ENCODE results near the gene SLC35E2B.
"Not testable (repeated sequence)": the region's sequence is repeated elsewhere in the genome, so short reads cannot be mapped to it uniquely, and the experiment has no call there.

Gene SLC35E2B

DNA sequence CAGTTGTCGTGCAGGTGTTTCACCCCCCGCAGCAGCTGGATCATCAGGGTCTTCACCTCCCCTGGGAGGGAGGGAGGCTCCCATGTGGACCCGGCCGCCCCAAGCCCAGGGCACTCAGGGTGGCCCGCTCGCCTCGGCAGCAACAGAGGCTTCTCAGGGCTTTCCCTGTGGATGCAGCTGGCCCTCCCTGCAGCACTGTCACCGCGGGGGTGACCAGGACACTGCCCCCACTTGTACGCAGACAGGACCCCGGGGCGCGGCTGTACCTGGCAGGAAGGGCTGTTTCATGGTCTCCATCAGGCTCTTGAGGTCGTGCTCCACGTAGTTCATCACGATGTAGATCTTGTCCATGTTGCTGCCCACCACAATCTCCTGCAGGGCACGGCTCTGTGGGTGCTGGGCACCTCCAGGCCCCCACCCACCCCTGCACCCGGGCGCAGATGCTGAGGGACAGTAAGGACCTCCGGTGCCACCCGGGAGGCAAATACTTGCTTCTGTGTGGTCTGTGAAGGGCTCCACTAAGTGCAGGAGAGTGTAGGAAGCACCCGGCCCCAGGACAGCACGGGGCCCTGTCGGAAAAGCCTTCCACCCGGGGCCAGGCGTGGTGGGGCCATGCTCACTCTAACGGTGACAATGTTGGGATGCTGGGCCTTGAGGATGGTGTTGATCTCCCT is 11.8 kb upstream of the SLC35E2B start:
- not testable (repeated sequence) for DNase-seq (ENCODE audit: low read depth in 1 of 2, low spot score in 1 of 2)

DNA sequence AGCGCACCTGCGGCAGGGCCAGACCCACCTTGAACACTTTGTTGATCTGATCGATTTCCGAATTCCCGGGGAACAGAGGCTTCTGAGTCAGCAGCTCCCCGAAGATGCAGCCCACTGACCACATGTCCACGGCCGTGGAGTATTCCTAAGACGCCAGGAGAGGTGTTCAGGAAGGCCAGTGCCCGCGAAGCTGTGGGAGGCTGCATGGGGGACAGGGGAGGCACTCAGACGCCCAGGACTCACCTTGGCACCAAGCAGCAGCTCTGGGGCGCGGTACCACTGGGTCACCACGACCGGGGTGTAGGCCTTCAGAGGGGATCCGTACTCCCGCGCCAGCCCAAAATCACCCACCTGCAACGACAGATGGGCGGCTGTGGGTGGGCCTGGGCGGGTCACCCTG is 11.2 kb upstream of the SLC35E2B start:
- DNase-seq (ENCODE audit: low read depth in 1 of 2, low spot score in 1 of 2): no peak

DNA sequence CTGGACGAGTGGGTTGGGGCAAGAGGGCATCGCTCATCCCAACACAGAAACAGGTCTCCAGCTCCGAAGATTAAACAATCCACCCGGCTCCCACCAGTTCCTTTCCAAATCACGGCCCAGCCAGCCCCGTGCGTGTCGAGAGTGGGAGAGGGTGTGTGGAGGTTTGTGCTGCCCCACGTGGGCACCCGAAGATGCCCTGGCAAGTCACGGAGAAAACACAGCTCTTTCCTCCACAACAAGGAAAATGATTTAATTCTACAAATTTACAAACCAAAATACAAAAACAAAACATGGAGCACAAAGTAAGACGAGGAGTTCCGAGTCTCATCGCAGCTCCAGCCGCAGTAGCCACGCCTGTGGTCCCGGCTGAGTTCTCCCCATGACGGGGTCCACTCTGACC is 9.9 kb upstream of the SLC35E2B start:
- not testable (repeated sequence) for DNase-seq (ENCODE audit: low read depth in 1 of 2, low spot score in 1 of 2)

DNA sequence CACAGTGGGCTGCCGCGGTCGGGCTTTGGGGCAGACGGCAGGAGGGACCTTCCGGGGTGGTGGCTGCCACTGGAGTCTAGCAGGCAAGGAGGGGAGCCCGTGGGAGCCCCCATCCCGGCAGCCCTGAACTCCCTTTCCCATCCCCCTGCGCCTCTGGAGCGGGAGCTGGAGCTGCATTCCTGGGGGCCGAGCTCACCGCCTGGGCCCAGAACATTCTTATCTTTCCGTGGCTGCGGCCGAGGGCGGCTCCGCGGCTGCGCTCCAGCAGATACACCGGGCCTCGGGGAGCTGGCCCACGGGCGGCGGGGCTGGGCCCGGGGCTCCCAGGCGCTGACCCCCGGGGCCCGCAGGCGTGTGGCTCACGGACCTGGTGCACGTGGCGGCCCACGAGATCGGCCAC is 8.0 kb upstream of the SLC35E2B start:
- DNase-seq (ENCODE audit: low read depth in 1 of 2, low spot score in 1 of 2): not testable (repeated sequence)

DNA sequence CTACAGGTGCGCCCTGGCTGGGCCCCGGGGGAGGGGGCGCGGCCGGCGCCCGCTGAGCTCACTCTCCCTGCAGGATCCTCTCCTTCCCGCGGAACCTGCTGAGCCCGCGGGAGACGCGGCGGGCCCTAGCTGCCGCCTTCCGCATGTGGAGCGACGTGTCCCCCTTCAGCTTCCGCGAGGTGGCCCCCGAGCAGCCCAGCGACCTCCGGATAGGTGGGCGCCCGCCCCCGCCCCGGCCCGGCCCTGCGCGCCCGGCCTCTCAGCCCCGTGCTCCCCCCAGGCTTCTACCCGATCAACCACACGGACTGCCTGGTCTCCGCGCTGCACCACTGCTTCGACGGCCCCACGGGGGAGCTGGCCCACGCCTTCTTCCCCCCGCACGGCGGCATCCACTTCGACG is 7.5 kb upstream of the SLC35E2B start:
- not testable (repeated sequence) for DNase-seq (ENCODE audit: low read depth in 1 of 2, low spot score in 1 of 2)

DNA sequence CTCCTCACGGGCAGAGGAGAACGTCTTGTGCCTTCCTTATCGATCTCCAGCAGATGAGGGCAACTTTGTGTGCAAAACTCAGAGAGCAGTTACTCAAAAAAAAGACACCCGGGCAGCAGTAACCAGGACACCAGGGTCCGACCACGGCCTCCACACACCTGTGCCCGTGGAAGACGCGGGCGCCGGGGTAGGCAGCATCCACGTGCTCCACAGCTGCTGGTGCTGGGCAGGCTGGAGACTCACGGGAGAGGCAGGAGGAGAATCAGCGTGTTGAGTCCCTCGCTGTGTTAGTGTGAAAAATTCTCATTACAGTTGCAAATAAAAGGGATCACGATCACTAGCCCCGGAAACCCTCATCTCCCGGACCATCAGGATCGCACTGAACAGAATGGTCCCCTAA is 6.5 kb upstream of the SLC35E2B start:
- DNase-seq (ENCODE audit: low read depth in 1 of 2, low spot score in 1 of 2): not testable (repeated sequence)

DNA sequence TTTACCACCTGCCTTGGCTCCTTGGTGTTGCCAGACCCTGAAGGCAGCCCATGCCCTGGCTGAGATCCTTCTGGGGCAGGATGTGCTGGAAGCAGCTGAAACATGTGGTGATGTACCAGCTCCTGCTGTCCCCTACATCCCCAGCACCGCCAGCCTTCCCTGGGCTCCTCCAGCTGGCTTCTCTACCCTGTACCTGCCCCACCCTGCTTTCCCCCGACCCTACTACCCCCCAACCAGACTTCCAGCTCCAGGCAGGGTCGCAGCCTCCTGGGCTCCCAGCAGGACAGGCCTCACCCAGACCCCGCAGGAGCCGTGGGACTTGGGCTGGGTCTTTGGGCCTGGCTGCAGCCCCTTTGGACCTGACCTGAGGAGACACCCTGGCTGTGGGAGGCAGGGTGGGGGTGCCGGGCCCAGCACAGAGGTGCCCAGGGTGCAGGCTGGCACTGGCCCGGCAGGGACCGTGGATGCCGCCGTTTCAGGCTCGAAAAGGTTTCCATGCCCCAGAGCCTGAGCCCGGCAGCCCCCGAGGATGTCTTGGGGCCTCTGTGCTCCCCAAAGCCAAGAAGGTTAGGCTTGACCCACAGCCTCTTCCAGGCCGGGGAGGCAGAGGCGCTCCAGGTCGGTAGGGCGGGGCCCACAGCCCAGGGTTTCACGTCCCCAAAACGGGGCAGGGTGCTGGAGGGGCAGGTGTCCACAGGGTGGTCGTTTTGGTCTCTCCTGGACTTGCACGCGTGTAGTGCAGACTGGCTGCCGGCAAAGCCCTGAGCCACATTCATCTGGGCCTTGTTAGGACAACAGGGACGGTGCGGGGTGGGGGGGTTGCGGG is 5.0 kb upstream of the SLC35E2B start:
- DNase-seq (ENCODE audit: low read depth in 1 of 2, low spot score in 1 of 2): not testable (repeated sequence)

DNA sequence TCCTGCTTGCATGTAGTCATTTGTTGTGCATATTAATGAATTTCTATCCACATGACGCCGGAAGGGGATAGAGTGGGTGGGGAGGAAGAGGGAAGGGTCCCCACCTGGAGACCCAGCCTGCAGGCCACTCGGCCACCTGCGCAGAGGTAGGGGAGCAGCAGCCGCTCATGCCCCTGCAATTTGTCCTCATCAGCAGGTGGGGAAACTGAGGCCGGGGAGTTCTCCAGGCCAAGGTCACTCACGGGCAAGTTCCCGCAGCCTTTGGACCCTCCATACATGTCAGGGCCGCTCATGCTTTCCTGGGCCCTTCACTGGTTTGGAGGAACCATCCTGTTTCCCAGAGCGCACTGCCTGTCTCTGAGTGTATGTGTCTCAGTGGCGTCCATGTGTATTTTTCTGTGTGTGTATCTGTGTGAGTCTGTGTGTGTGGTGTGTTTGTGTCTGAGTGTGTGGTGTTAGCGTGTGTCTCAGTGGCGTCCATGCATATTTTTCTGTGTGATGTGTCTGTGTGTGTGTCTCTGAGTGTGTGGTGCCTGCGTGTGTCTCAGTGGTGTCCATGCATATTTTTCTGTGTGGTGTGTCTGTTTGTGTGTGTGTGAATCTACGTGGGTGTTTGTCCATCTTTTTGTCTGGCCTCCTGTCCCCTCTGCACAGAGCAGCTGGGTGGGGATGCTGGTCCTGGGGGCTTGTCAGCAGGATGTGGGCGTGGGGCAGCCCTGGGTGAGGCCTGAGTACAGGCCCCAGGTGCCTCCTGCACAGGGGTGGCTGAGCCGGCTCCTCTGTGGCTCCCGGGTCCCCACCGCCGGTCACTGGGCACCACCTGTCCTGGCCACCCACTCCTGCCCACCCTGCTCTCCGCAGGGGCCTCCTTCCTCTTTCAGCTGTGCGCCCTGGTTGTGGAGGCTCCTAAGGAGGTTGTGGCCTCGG is 4.1 kb upstream of the SLC35E2B start:
- not testable (repeated sequence) for DNase-seq (ENCODE audit: low read depth in 1 of 2, low spot score in 1 of 2)

DNA sequence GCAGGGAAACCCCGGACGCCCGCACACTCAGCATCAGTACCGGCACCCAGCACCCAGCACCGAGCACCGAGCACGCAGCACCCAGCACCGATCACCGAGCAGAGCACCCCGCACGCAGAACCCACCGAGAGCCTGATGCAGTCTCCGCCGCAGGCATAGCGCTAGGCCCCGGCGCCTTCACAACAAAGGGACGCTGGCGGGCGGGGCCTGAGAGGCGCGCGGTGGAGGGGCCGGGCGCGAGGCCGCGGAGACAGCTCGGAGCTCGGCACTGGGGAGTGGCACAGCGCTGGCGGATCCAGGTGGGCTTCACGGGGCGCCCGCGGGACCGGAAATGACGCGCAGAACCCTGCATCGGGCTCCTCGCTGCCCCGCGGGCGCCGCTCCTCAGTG is 276 bp downstream of the SLC35E2B start:
- peak in 1 of 2 donors; percentile 75 for DNase-seq (ENCODE audit: low read depth in 1 of 2, low spot score in 1 of 2)

DNA sequence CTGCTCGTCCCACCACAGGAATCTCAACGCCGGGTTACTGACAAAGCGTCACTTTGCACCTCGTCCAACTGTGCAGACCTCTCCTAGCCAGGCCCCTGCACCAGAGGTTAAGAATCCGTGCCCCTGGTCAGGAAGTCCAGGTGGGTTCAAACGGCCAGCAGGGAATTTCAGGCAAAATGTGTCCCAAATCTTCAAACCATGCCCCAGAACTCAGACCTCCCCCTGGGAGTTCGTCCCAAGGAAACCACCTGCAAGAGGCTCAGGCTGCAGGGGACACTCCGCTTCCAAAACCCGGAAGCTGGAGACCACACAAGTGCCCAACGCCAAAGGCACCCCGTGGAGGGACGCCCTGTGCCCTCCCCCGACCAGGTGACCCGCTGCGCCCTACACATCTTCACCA is 1.2 kb downstream of the SLC35E2B start:
- not testable (repeated sequence) for DNase-seq (ENCODE audit: low read depth in 1 of 2, low spot score in 1 of 2)

DNA sequence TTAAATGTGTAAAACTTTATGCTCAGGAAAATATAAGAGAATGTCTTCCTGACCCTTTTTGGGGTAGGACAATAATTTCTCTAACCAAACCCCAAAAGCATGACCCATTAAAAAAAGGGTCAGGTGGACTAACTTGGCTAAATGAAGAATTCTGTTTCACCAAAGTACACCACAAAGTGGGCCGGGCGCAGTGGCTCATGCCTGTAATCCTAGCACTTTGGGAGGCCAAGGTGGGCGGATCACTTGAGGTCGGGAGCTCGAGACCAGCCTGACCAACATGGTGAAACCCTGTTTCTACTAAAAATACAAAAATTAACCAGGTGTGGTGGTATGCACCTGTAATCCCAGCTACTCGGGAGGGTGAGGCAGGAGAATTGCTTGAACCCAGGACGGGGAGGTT is 3.1 kb downstream of the SLC35E2B start:
- not testable (repeated sequence) for DNase-seq (ENCODE audit: low read depth in 1 of 2, low spot score in 1 of 2)

DNA sequence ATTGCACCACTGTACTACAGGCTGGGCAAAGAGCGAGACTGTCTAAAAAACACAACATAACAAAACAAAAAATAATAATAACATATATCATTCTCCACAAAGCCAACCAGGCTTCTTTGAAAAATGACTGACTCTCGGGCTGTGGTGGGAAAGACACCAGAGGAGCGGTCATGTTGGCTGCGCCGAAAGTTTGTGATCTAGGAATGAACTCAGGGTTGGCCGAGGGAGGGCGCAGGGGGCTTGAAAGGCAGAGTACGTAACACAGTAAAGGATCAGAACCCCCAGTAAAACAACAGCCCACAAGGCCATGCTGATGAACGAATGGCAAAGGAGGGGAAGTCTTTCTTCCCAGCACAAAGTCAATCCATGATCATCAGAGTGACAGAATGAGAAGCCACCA is 4.7 kb downstream of the SLC35E2B start:
- no peak for DNase-seq (ENCODE audit: low read depth in 1 of 2, low spot score in 1 of 2)

DNA sequence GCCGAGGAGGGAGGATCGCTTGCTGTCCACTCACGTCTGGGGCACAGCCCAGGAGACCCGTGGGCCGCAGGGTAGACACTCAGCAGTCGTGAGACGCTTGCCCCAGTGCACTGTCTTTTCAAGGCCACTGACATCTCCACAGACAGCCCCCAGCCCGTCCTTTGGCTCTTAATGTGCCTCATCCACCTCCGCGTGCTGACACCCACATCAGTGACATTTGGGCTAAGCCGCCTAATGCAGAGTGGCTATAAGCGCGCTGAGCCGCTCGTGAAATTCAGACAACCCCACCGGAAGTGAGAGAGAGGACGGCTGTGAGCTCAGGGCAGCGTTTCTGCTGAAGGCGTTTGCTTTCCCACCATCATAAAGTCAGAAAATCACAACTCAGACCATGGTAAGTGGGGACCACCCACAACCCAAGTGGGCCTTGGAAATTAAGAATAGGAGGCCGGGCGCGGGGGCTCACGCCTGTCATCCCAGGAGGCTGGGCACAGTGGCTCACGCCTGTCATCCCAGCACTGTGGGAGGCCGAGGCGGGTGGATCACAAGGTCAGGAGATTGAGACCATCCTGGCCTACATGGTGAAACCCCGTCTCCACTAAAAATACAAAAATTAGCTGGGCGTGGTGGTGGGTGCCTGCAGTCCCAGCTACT is 8.4 kb downstream of the SLC35E2B start:
- DNase-seq (ENCODE audit: low read depth in 1 of 2, low spot score in 1 of 2): no peak

DNA sequence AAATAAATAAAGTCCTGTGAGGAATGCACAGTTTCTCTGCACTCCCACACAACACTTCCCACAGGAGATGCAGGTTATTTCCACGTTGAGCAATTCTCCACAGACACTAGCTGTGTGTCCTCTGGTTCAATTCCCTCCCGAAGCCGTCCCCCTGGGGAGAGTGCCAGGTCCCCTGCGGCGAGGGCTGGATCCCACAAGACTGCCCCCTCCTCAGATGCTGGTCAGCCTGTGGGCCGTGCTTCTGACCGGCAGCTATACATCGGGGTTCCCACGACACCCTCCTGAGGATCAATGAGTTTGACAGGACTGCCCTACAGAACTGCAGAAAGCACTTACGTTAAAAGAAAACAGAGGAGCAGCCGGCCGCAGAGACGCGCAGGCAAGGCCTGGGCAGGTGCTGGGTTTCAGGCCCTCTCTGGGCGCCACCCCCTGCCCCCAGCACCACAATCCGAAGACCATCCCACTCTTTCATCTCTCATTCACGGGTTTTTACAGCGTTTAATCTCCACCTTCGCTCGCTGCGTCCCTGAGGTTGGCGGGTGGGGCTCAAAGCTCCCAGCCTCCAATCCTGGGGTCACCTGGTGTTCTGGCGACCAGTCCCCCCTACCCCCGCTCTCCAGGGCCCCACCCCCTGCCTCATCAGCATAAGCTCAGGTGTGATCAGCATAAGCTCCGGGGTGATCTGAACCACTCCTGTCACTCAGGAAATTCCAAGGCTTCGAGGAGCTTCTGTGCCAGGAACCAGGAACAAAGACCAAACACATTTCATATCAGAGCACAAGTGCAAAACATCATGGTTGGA is 9.3 kb downstream of the SLC35E2B start:
- DNase-seq (ENCODE audit: low read depth in 1 of 2, low spot score in 1 of 2): no peak

DNA sequence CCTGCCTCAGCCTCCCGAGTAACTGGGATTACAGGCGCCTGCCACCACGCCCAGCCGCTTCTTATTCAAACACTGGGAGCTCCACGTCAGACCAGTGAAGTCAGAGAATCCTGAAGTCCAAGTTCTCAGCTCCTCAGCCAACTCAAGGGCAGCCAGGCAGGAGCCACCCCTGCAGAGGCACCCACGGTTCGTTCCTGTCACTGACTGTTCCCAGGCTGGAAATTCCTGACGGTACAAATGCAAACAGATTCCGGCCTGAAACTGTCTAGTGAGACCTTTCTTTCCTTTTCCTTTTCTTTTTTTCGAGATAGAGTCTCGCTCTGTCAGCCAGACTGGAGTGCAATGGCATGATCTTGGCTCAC is 11.7 kb downstream of the SLC35E2B start:
- DNase-seq (ENCODE audit: low read depth in 1 of 2, low spot score in 1 of 2): no peak

DNA sequence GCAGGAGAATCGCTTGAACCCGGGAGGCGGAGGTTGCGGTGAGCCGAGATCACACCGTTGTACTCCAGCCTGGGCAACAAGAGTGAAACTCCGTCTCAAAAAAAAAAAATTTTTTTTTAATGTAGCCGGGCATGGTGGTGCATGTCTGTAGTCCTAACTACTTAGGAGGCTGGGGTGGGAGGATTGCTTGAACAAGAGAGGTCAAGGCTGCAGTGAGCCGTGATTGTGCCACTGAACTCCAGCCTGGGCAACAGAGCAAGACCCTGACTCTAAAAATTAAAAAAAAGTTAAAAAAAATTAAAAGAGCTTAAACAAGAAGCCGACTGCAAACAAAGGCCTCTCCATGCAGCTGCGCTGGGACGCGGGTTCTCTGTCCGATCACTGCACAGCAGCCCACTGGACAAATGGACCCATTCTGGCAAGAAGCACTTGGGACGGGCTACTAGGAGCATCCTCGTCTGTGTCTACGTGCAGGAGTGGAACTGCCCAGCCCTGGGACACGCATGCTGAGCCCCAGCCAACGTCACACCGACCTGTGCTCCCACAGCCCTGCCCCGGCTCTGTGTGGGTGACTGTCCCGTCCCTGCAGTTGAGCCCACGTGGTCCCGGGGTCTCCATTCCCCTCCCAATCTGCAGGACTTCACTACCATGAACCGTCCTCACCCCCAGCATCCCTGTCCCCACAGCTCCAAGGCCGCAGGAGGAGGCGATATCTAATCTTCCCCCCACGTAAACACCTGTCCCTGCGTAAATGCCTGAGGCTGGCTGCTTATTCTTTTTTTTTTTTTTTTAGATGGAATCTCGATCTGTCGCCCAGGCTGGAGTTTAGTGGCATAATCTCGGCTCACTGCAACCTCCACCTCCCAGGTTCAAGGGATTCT is 12.3 kb downstream of the SLC35E2B start:
- DNase-seq (ENCODE audit: low read depth in 1 of 2, low spot score in 1 of 2): no peak

DNA sequence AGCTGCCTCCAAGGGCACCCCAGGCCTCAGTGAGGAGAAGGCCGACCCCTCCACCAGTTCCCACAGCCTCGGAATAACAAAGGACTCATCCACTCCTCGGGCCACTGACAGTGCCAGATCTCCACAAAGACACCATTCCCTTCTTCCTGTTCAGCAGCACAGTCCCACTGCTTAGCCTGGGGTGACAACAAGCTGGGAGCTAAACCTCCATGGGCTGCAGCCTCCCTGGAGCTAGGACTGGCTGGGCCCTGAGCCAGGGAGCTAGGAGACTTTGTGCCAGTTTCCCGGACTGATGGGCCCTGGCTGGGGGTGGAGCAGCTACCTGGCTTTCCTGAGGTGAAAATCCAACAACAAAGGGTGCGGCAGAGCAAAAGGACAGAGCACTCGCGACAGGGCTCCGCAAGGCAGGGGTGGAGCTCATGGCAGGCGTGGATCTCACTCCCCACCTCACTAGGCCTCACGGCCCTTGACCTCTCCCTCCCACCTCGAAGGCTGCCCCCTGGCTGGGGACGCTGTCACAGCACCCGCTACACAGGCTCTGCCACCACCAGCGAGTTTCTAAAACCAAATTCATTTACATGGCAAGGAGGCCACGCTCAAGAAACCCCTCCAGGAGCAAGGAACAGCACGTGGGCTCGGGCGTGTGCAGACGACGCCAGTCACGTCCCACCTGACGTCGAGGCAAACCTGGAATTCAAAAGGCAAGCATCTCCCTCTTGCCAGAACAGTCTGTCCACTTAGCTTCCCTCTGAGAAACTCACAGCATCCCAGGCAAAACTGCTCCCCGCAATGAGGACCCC is 13.8 kb downstream of the SLC35E2B start:
- no peak for DNase-seq (ENCODE audit: low read depth in 1 of 2, low spot score in 1 of 2)
